HG02798 (cell line): ENCODE data around the gene ACTN4.

Source experiments
- ATAC-seq: cut with Tn5 transposase; IDR thresholded peaks from one replicate; pipeline ENCODE4 v1.9.1; 2021; ENCODE audit warnings: mild to moderate bottlenecking; ENCODE audit not compliant: unreplicated experiment, poor library complexity

The ACTN4 gene

GRCh38 chr19:38706792-38707511 lies 59.5 kb downstream of the ACTN4 start:
- ATAC-seq: no peak

- no peak for ATAC-seq
These were observed 60.2 kb downstream of the ACTN4 start for GRCh38 chr19:38707512-38708114.

- ATAC-seq: no peak
These were observed 61.1 kb downstream of the ACTN4 start for GRCh38 chr19:38708413-38709024.

- ATAC-seq: no peak
These were observed 61.7 kb downstream of the ACTN4 start for GRCh38 chr19:38709119-38709518.

GRCh38 chr19:38709671-38710415 lies 62.4 kb downstream of the ACTN4 start:
- ATAC-seq: no peak

- no peak for ATAC-seq
These were observed 62.9 kb downstream of the ACTN4 start for GRCh38 chr19:38710416-38710702.

- ATAC-seq: no peak
These were observed 63.7 kb downstream of the ACTN4 start for GRCh38 chr19:38710928-38711725.

GRCh38 chr19:38711726-38712153 lies 64.3 kb downstream of the ACTN4 start:
- no peak for ATAC-seq

- ATAC-seq: no peak
These were observed 64.8 kb downstream of the ACTN4 start for GRCh38 chr19:38712161-38712748.

GRCh38 chr19:38713227-38713649 lies 65.8 kb downstream of the ACTN4 start:
- ATAC-seq: no peak

GRCh38 chr19:38713865-38714264 lies 66.4 kb downstream of the ACTN4 start:
- no peak for ATAC-seq

- no peak for ATAC-seq
These were observed 66.9 kb downstream of the ACTN4 start for GRCh38 chr19:38714354-38714778.

- no peak for ATAC-seq
These were observed 68.1 kb downstream of the ACTN4 start for GRCh38 chr19:38715555-38715954.

GRCh38 chr19:38717051-38717450 lies 69.6 kb downstream of the ACTN4 start:
- no peak for ATAC-seq

GRCh38 chr19:38717855-38718254 lies 70.4 kb downstream of the ACTN4 start:
- ATAC-seq: no peak

- no peak for ATAC-seq
These were observed 71.5 kb downstream of the ACTN4 start for GRCh38 chr19:38718747-38719543.

GRCh38 chr19:38719761-38720558 lies 72.5 kb downstream of the ACTN4 start:
- ATAC-seq: no peak

GRCh38 chr19:38720559-38721236 lies 73.2 kb downstream of the ACTN4 start:
- ATAC-seq: no peak
